ENCODE results near the gene WARS2.

The WARS2 gene

GRCh38 chr1:118995312-118996016, 145.0 kb downstream of the WARS2 start:
- DNase-seq = no peak

- no peak for DNase-seq
These were observed 146.8 kb downstream of the WARS2 start for GRCh38 chr1:118993700-118994026.

- no peak for DNase-seq
These were observed 147.4 kb downstream of the WARS2 start for GRCh38 chr1:118992868-118993699.

DNA sequence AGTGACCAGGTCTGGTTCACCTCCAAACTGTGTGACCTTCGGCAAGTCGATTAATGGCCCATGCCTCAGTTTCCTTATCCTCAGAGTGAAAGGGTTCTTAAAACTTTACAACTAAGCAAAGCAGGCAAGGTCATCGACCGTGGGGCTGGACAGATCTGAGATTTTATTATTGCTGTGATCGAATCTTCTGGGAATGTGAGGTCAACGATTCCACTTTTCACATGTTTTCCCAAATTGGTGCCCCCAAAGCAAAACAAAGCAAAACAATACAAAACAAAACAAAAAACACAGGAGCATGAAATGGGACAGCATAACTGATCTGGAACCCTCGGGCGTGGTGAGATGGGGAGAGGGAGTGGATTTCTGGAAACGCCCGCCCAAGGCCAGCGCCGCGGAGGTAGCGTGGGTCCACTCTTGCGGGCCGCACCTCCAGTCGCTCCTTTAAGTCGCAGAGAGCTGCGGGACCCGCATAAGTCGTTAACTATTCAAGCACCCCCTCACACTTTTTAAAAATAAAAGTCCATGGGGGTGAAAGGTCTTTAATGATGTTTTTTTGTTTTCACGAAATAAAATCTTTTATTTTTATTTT, 148.1 kb downstream of the WARS2 start:
- no peak for DNase-seq

- no peak for DNase-seq
These were observed 149.0 kb downstream of the WARS2 start for GRCh38 chr1:118991448-118991847.

- no peak for DNase-seq
These were observed 149.8 kb downstream of the WARS2 start for GRCh38 chr1:118990513-118991152.

DNA sequence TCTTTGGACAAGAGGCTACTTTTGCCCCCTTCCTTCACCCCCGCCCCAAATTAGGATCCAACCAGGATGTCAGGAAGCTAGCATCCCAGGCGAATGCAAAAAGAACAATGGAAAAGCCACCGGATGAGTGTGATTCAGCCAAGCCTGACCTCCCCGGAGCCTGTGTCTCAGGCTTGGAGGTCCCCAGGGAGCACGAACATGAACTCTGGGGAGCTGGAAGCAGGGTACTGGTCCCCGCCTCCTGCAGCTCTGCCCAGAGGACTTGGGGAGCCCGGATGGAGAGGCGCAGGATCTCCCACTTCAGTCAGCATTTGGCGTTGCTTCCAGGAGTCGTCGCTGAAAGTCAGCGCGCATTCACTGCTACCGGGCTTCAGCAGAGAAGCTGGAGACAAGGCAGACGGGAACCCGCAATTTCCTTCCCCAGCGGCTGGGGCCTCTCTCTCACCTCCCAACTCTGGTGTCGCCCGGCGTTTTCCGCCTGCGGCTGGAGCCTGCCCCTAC, 150.5 kb downstream of the WARS2 start:
- DNase-seq = no peak

- no peak for DNase-seq
These were observed 151.2 kb downstream of the WARS2 start for GRCh38 chr1:118989006-118989815.

DNA sequence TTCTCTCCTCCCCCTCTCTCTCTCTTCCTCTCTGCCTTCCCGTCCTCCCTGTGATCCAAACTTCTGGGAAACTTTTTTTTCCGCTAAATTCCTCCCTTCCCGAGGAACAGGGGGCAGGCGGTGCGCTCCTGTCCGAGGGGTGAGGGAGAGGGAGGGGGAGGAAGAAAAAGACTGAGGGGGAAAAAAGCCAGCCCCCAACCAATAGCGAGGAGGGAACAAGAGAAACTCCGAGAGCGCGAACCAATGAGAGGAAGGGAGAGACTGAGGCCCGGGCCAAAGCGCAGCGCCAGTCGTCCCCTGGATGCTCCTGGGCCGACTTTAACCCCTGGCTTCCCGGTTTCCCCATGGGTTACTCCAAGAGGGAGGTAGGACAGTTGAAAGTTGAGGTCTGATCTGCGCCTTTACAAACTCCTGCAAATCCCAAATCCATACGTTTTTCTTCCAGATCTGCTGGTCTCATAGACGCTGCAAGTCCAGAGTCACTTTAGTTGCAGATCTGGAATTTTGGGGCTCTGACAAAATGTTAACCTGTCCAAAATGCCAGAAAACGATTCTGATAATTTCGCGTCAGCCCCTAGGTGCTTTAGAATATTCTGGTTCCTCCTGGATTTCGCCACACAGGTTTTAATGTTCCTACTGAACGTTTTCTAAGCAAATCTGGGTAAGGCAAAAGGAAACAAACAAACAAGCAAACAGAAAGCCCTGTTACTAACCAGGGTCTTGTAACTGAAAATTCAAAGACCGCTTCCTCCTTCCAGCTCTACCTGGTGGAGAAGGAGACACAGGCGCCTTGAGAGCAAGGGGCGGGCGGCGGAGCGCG, 152.1 kb downstream of the WARS2 start, which contains the start of gene TBX15:
TSS of gene TBX15 (minus strand) at position 158 of the 820 bp plus-strand sequence. CDS start 548 bp downstream, outside the sequence.
- no peak for DNase-seq

DNA sequence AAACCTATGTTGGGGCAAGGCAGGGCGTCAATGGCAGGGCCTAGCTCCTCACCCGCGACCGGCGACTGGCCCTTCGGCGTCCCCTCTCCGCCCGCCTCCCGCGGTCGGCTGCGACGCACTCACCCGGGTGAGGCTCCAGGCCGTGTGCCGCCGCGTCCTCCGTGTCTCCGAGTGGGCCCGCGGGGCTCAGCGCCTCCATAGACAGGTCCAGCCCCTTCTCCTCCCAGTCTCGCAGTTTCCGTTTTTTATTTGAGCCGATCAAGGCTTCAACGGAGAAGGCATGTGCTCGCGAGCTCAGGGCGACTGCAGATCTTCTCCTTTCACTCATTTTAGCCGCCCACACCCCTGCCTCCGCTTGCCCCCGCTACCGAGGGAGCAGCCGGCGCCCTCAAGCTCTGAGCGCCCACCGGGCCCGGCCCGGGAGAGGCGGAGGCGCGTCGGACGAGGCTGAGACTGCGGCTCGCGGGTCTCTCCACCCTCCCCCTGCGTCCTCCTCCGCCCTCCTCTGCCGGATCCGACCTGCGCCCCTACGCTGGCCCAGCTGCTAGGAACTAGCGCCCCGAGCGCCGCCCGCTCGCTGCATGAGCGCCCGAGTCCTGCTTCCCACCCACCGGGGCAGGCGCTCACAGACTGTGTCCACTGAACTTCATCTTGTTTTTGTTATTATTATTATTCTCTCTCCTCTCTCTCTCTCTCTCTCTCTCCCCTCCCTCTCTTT, 152.8 kb downstream of the WARS2 start:
- DNase-seq = no peak

DNA sequence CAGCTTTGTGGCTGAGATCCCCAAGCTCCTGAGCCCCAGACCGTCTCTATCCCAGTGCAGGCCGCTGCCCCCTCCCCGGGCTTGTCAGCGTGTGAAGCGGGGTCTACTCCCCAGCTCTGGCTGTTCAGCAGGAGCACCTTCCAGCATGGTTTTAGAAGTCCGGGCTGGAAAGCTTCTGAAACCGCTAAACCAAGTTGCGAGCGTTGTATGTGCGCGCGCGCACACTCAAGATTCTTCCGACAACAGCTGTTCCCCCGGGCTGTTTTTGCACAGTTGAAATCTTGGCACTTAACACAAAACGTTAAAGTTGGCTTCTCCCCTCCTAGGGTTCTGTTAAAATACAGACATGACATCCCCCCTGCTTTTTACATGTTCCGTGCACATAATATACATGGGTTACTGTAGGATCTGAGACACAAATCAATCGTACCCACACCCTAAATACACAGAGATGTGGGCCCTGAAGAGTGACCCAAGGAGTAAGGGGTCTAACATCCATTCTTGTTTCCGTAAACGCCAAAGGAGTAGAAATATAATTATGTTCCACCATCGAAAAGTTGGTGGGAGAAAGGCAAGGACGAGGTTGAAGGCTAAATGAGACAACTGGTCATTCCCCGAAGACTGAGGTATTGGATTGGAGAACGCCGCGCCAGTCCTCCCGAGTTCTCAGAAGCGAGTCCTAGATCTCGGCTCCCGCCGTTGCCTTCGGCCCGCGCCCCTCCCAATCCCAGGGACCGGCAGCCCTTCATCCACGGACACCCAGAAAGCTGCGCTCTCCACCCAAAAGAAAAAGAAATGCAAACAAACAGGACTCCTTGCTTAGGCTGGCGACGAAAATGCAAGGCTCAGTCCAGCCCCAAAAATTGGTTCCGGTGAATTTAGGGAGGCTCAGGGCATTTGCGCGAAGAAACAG, 153.6 kb downstream of the WARS2 start:
- no peak for DNase-seq

DNA sequence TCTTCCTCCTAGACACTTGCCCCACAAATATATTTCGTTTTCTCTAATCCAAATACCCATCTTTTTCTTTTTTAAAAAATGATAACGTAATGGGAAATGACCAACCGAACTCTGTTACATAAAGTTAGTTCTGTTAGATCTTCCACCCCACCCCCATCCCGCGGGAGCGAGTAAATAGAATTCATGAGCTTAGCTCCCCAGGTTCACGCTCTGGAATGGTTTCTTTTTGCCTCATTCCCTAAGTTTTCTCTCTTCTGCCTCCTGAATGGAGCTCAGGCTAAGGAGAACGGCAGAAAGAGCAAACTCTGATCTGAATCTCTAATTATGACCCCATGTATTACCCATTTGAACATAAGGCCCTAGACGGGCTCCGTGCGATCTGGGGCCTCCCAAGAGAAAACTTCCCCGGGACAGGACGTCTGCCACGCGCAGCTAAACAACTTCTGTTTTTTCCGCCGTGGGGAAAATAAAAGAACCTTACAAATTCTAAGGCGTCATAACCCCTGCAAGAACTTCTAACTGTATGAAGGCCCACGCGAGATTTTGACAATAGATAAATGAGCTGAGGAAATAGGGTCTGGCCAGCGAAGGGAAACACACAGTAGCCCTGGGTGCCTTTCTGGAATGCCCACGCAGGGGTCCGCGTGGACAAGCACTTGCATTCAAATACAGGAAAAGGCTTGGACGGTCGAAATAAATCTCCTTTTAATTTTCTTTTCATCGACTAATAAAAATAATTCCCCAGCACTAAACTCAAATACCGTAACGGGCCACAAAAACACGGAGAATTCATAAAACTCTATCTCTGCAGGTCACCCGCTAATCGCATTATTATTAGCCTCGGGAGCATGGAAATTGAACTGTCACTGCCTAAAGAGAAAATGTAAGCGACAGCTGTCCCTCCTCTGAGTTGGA, 154.6 kb downstream of the WARS2 start:
- DNase-seq = no peak

GRCh38 chr1:118984722-118985639, 155.5 kb downstream of the WARS2 start:
- DNase-seq = no peak

GRCh38 chr1:118984086-118984721, 156.2 kb downstream of the WARS2 start:
- DNase-seq = no peak

DNA sequence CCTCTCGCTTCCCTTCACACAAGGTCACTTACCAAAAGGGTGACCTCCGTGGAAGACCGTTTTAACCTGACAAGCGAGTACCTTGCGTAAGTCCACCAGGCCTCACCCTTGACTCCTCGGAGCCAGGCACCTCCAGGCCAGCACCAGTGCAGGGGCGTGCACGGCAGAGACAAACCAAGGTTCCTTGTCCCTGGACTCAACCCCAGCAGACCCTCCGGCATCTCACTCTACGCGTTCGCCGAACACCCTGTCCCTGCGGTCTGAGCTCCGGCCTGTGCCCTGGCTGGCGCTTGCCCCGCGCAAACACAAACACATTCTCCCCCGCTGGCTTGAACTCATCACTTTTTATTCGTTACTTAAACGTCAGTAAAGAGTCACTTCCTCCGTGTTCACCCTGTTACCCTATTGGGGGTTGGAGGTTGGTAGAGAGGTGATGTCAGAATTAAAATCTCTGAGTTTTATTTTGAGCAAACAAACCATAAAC, 156.9 kb downstream of the WARS2 start:
- no peak for DNase-seq

GRCh38 chr1:118982821-118983557, 157.5 kb downstream of the WARS2 start:
- DNase-seq = no peak
